Measurements from ENCODE around the gene TF. TPM values are rescaled to one million over a fixed set of nuclear protein-coding genes. Genes with fewer than 3 reads are reported as not detected.

Gene TF
- polyA plus RNA-seq, 1 experiment: 0.15 TPM

DNA sequence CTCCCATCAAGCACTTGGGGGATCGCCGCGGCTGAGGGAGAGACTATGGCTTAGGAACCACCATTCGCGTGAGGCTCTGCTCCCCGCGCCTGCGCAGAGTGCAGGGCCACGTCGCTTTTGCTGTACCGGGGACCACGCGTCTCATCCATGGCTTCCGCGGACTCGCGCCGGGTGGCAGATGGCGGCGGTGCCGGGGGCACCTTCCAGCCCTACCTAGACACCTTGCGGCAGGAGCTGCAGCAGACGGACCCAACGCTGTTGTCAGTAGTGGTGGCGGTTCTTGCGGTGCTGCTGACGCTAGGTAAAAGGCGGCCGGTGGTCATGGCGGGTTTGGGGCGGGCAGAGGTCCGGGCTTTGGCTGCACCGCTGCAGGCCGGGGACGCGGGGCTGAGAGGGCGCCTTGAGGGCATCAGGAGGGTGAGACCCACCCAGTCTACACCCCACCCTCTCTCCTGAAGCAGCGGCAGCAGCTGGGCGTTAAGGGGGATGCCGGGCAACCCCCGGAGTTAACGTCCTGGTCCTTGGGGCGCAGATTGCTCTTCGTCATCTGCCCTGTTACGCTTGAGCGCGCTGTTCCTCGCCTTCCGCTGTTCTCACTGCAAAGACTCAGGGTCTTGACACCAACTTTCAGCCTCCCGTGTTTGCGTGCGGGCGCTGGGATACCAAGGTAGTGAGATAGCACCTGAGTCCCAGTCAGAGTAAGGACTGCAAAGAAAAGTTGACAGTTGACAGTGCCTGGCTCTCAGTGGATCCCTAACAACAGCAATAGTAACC lies 59.7 kb downstream of the TF start, which contains the start of gene SRPRB:
TSS of gene SRPRB (plus strand) at position 114 of the 774 bp plus-strand sequence. CDS start at position 148, 34 bp downstream.
- peak within 1 kb of the TSS; percentile 96 for H3K4me3 ChIP-seq (ENCODE audit: low read depth, low read length)
- no peaks in the 10 kb centered on the region; the same call in 1 of the 2 replicates for H3K9me3 ChIP-seq (ENCODE audit: control insufficient read depth, insufficient read depth, low read length)
- POLR2A ChIA-PET: interaction anchor here (0.6 kb wide), 1 partner anchor 24 kb away, joined by 4 read pairs; no protein-coding TSS in a partner anchor
- no peaks in the 10 kb centered on the region for H3K27me3 ChIP-seq (ENCODE audit: control insufficient read depth, insufficient read depth, low read length)
- peak within 1 kb of the TSS; percentile 39 for H3K27ac ChIP-seq (ENCODE audit: low read depth, low read length)
- peak; percentile 77 for DNase-seq (ENCODE audit: low read depth, low spot score)
- CTCF ChIA-PET: interaction anchor here (0.8 to 1.5 kb wide), 3 partner anchors 13 to 15 kb away, joined by 3 to 7 read pairs (median 3); no protein-coding TSS in a partner anchor
- TF ChIP-seq, protein P1, sequence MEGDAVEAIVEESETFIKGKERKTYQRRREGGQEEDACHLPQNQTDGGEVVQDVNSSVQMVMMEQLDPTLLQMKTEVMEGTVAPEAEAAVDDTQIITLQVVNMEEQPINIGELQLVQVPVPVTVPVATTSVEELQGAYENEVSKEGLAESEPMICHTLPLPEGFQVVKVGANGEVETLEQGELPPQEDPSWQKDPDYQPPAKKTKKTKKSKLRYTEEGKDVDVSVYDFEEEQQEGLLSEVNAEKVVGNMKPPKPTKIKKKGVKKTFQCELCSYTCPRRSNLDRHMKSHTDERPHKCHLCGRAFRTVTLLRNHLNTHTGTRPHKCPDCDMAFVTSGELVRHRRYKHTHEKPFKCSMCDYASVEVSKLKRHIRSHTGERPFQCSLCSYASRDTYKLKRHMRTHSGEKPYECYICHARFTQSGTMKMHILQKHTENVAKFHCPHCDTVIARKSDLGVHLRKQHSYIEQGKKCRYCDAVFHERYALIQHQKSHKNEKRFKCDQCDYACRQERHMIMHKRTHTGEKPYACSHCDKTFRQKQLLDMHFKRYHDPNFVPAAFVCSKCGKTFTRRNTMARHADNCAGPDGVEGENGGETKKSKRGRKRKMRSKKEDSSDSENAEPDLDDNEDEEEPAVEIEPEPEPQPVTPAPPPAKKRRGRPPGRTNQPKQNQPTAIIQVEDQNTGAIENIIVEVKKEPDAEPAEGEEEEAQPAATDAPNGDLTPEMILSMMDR (IDR thresholded peaks at IDR 0.05; ENCODE audit: low read depth, low read length): no peak

DNA sequence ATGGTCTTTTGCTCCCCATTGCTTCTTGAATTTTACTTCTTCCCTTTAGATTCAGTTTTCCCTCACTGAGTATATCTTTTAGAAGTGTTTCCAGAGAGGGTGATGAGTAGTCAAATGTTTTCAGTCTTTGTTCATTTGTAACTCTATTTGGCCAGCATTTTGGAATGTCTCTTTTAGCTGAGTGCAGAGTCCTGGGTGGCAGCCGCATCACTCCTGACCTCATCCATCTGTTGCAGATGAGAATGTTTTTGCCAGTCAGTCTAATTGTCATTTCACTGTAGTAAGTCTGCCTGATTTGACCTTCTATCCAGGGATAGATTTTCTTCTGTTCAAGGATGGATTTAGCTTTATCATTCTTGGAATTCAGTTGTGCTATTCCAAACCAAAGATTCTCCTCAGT lies 66.7 kb downstream of the TF start:
- no peaks in the 10 kb centered on the region for H3K27me3 ChIP-seq (ENCODE audit: control insufficient read depth, insufficient read depth, low read length)
- no peaks in the 10 kb centered on the region for H3K9me3 ChIP-seq (ENCODE audit: control insufficient read depth, insufficient read depth, low read length)
- no peak overlapping the region for H3K27ac ChIP-seq (ENCODE audit: low read depth, low read length)
- no peak overlapping the region for H3K4me3 ChIP-seq (ENCODE audit: low read depth, low read length)
- no peak for DNase-seq (ENCODE audit: low read depth, low spot score)
- ChIA-PET CTCF (interaction anchor here (0.8 to 1.2 kb wide), 4 partner anchors 9 to 399 kb away, joined by 3 to 4 read pairs (median 3); no protein-coding TSS in a partner anchor), POLR2A (no interaction called here)
- TF ChIP-seq, protein P1 (IDR thresholded peaks at IDR 0.05; ENCODE audit: low read depth, low read length): no peak

DNA sequence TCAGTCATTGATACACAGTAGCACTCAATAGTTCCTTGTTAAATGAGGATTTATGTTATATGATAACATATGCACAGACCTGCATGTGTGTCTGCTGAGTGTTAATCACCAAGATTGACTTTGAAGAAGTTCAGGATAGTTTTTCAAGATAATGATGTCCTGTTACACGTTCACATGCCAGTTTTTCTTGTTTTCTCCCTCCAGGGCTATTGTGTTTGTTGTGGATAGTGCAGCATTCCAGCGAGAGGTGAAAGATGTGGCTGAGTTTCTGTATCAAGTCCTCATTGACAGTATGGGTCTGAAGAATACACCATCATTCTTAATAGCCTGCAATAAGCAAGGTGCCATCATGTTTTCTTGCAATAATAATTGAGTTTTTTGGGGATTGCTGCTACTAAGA lies 69.2 kb downstream of the TF start:
- POLR2A ChIA-PET: no interaction called here

DNA sequence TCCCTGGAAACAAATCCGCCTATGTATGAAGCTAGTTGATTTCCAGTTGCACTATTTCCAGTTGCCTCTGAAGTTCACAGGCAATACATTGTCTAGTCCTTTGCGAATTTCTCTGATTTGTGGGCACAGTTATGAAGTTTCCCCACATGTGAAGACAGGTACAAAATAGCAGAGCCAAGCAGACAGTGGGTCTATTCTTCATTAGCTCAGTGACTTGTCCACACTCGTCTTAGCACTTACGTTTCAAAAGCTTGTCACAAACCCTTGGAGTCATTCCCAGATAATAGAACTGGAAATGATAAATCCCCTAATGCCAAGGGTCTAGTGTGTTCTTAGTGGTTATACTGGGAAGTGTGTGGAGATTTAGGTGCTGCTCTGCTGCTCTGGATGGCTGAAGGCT lies 73.9 kb downstream of the TF start:
- Histone ChIP-seq H3K27ac (ENCODE audit: low read depth, low read length) (no peak overlapping the region), H3K4me3 (ENCODE audit: low read depth, low read length) (no peak overlapping the region), H3K9me3 (ENCODE audit: control insufficient read depth, insufficient read depth, low read length) (no peaks in the 10 kb centered on the region), H3K27me3 (ENCODE audit: control insufficient read depth, insufficient read depth, low read length) (no peaks in the 10 kb centered on the region)
- ChIA-PET CTCF (interaction anchor here (0.7 to 2.3 kb wide), 6 partner anchors 89 to 729 kb away, joined by 3 to 12 read pairs (median 4); no protein-coding TSS in a partner anchor), POLR2A (interaction anchor here (0.7 kb wide), 1 partner anchor 213 kb away, joined by 3 read pairs; no protein-coding TSS in a partner anchor)
- DNase-seq (ENCODE audit: low read depth, low spot score): no peak
- TF ChIP-seq, protein P1 (IDR thresholded peaks at IDR 0.05; ENCODE audit: low read depth, low read length): no peak

More for the DNA sequence above, 69.2 kb downstream of the TF start:
- no peak for DNase-seq (ENCODE audit: low read depth, low spot score)
- CTCF ChIA-PET: no interaction called here
- TF ChIP-seq, protein P1 (IDR thresholded peaks at IDR 0.05; ENCODE audit: low read depth, low read length): no peak
- Histone ChIP-seq H3K4me3 (ENCODE audit: low read depth, low read length) (no peak overlapping the region), H3K9me3 (ENCODE audit: control insufficient read depth, insufficient read depth, low read length) (no peaks in the 10 kb centered on the region), H3K27me3 (ENCODE audit: control insufficient read depth, insufficient read depth, low read length) (no peaks in the 10 kb centered on the region), H3K27ac (ENCODE audit: low read depth, low read length) (no peak overlapping the region)
